Spleen (tissue), 7 donors: ENCODE results near the gene DSCAML1.

Experiments
- POLR2AphosphoS5 ChIP-seq, 3 donors: sonication (generic); formaldehyde crosslinking; IDR thresholded peaks; one replicate each; pipeline ENCODE4 v1.5.1; 2017; ENCODE audit warnings: antibody characterized with exemption in 3 of 3
- TF ChIP-seq, protein P1 (sequence below), 11 experiments: fragments of 200-600 bp in 7 of 11; fragments of 450-650 bp in 4 of 11; sonication (generic) in 4 of 11; IDR thresholded peaks in 8 of 11; conservative IDR thresholded peaks in 3 of 11; 1 replicate in 7 of 11; 2 replicates in 4 of 11; pipeline versions ENCODE4 v1.4.0 to v1.8.0; 2016 to 2021; ENCODE audit warnings: antibody characterized with exemption in 11 of 11, inconsistent platforms in 4 of 11, mild to moderate bottlenecking in 1 of 11
- donor health status: DM: no; HTN: no; CAD: no; lungs with moderate emphysema.
- donor health status: DM: no; HTN: no; CAD: no.
- donor health status: DM: no; HTN: no; CAD: no.

DNA sequence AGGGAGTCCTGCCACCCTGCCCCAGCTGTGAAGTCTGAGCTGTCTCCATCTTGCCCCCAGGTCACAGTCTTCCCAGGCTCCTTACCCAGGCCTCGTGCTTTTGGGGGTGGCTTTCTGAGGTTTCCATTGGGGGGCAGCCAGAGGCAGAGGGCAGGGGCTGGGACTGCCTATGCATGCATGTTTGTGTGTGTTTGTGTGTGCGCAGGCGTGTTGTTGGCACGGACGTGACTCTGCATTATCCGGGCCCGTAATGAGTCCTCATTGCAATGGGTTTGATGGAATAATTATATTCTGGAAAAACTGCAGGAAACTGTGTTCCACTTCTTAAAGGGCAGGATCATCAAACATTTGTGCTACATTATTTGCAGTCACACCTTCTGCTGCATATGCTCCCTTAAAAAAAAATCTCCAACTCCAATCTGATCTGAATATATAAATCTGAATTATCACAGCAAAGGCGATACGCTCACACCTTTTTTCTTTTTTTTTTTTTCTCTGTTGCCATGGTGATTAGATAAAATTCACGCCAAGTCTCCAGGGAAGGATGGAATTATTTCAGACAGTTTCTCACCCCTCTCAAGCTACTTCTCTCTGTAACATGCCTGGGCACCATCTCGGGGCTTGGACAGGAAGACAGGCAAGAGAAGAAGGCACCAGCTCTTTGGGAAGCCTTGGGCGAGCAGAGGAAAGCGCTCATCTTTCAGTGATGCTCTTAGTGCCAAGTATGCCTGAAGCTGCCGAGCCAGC, 45.9 kb downstream of the DSCAML1 start:
- no peak for TF ChIP-seq POLR2AphosphoS5 (IDR thresholded peaks at IDR 0.05)
- TF ChIP-seq, protein P1, sequence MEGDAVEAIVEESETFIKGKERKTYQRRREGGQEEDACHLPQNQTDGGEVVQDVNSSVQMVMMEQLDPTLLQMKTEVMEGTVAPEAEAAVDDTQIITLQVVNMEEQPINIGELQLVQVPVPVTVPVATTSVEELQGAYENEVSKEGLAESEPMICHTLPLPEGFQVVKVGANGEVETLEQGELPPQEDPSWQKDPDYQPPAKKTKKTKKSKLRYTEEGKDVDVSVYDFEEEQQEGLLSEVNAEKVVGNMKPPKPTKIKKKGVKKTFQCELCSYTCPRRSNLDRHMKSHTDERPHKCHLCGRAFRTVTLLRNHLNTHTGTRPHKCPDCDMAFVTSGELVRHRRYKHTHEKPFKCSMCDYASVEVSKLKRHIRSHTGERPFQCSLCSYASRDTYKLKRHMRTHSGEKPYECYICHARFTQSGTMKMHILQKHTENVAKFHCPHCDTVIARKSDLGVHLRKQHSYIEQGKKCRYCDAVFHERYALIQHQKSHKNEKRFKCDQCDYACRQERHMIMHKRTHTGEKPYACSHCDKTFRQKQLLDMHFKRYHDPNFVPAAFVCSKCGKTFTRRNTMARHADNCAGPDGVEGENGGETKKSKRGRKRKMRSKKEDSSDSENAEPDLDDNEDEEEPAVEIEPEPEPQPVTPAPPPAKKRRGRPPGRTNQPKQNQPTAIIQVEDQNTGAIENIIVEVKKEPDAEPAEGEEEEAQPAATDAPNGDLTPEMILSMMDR (IDR thresholded peaks at IDR 0.05 in 8 of 11, conservative IDR thresholded peaks at IDR 0.05 in 3 of 11): no peak
